ENCODE data around the gene SMIM10.

The SMIM10 gene

GRCh38 chrX:134981910-134982309, 8.9 kb upstream of the SMIM10 start:
- Histone ChIP-seq H3K4me2 (no peak overlapping the region), H3K9me3 (no peaks in the 10 kb centered on the region), H3K4me1 (no peaks in the 10 kb centered on the region), H4K20me1 (no peaks in the 10 kb centered on the region), H3K27me3 (peaks cover 50% of the 10 kb centered on the region), H3K27ac (no peak overlapping the region), H3K9ac (no peak overlapping the region), H3K4me3 (no peak overlapping the region), H3K36me3 (no peaks in the 10 kb centered on the region)
- TF ChIP-seq Cebpa-rat (IDR thresholded peaks at IDR 0.05), result no peak

GRCh38 chrX:134982748-134983147, 8.0 kb upstream of the SMIM10 start:
- Histone ChIP-seq H3K9ac (no peak overlapping the region), H3K4me1 (no peaks in the 10 kb centered on the region), H3K36me3 (no peaks in the 10 kb centered on the region), H4K20me1 (no peaks in the 10 kb centered on the region), H3K4me2 (no peak overlapping the region), H3K27me3 (peaks cover 42% of the 10 kb centered on the region), H3K9me3 (no peaks in the 10 kb centered on the region), H3K4me3 (no peak overlapping the region), H3K27ac (no peak overlapping the region)
- no peak for TF ChIP-seq Cebpa-rat (IDR thresholded peaks at IDR 0.05)

GRCh38 chrX:134985479-134985878, 5.3 kb upstream of the SMIM10 start:
- H3K27ac ChIP-seq, result no peak overlapping the region
- H3K4me1 ChIP-seq, result 0 out of 2 replicates have a peak, but pooled peaks cover 1% of the 10 kb centered on the region
- no peaks in the 10 kb centered on the region for H3K36me3 ChIP-seq
- peaks cover 51% of the 10 kb centered on the region for H3K27me3 ChIP-seq
- no peak overlapping the region for H3K4me3 ChIP-seq
- no peak for TF ChIP-seq Cebpa-rat (IDR thresholded peaks at IDR 0.05)
- H4K20me1 ChIP-seq, result no peaks in the 10 kb centered on the region
- no peaks in the 10 kb centered on the region for H3K9me3 ChIP-seq
- no peak overlapping the region for H3K4me2 ChIP-seq
- no peak overlapping the region for H3K9ac ChIP-seq

GRCh38 chrX:134990475-134990800, 353 bp upstream of the SMIM10 start:
- Histone ChIP-seq H3K27ac (no peak overlapping the region), H3K9me3 (no peaks in the 10 kb centered on the region), H4K20me1 (peaks cover 5% of the 10 kb centered on the region; the same call in 1 of the 2 replicates), H3K4me3 (peak overlapping the region; percentile 62), H3K4me1 (peaks cover 11% of the 10 kb centered on the region; the same call in 1 of the 2 replicates), H3K27me3 (peaks cover 62% of the 10 kb centered on the region), H3K4me2 (peak overlapping the region; percentile 75), H3K9ac (no peak overlapping the region), H3K36me3 (no peaks in the 10 kb centered on the region)
- no peak for TF ChIP-seq Cebpa-rat (IDR thresholded peaks at IDR 0.05)

GRCh38 chrX:134997646-134998045, 6.9 kb downstream of the SMIM10 start:
- no peak for TF ChIP-seq Cebpa-rat (IDR thresholded peaks at IDR 0.05)
- H3K9ac ChIP-seq, result no peak overlapping the region
- no peaks in the 10 kb centered on the region for H3K36me3 ChIP-seq
- H3K27ac ChIP-seq, result no peak overlapping the region
- peaks cover 12% of the 10 kb centered on the region for H3K4me1 ChIP-seq
- peaks cover 9% of the 10 kb centered on the region; the same call in 1 of the 2 replicates for H4K20me1 ChIP-seq
- H3K4me3 ChIP-seq, result no peak overlapping the region
- H3K4me2 ChIP-seq, result no peak overlapping the region; the same call in 1 of the 2 replicates
- peaks cover 77% of the 10 kb centered on the region for H3K27me3 ChIP-seq
- no peaks in the 10 kb centered on the region for H3K9me3 ChIP-seq

- Histone ChIP-seq H3K27me3 (peaks cover 71% of the 10 kb centered on the region), H3K4me2 (peak overlapping the region; percentile 30), H3K36me3 (no peaks in the 10 kb centered on the region), H3K4me1 (peaks cover 12% of the 10 kb centered on the region), H3K9ac (no peak overlapping the region), H3K9me3 (no peaks in the 10 kb centered on the region), H3K27ac (no peak overlapping the region), H3K4me3 (no peak overlapping the region), H4K20me1 (peaks cover 7% of the 10 kb centered on the region; the same call in 1 of the 2 replicates)
- no peak for TF ChIP-seq Cebpa-rat (IDR thresholded peaks at IDR 0.05)
Measured at GRCh38 chrX:134998246-134998645, 7.5 kb downstream of the SMIM10 start.

- H3K9me3 ChIP-seq, result no peaks in the 10 kb centered on the region
- H3K36me3 ChIP-seq, result no peaks in the 10 kb centered on the region
- no peak overlapping the region for H3K27ac ChIP-seq
- no peak overlapping the region for H3K9ac ChIP-seq
- peaks cover 80% of the 10 kb centered on the region for H3K27me3 ChIP-seq
- H4K20me1 ChIP-seq, result peaks cover 7% of the 10 kb centered on the region; the same call in 1 of the 2 replicates
- no peak overlapping the region for H3K4me3 ChIP-seq
- peaks cover 12% of the 10 kb centered on the region for H3K4me1 ChIP-seq
- H3K4me2 ChIP-seq, result no peak overlapping the region
- TF ChIP-seq Cebpa-rat (IDR thresholded peaks at IDR 0.05), result no peak
Measured at GRCh38 chrX:134999469-134999868, 8.7 kb downstream of the SMIM10 start.

- no peak overlapping the region for H3K9ac ChIP-seq
- no peak for TF ChIP-seq Cebpa-rat (IDR thresholded peaks at IDR 0.05)
- H3K27me3 ChIP-seq, result peaks cover 80% of the 10 kb centered on the region
- peaks cover 8% of the 10 kb centered on the region; the same call in 1 of the 2 replicates for H4K20me1 ChIP-seq
- H3K4me2 ChIP-seq, result no peak overlapping the region
- no peak overlapping the region for H3K27ac ChIP-seq
- peaks cover 12% of the 10 kb centered on the region for H3K4me1 ChIP-seq
- H3K36me3 ChIP-seq, result no peaks in the 10 kb centered on the region
- H3K9me3 ChIP-seq, result no peaks in the 10 kb centered on the region
- H3K4me3 ChIP-seq, result no peak overlapping the region
Measured at GRCh38 chrX:135000516-135000915, 9.7 kb downstream of the SMIM10 start.

- peaks cover 80% of the 10 kb centered on the region for H3K27me3 ChIP-seq
- H3K9ac ChIP-seq, result no peak overlapping the region
- no peaks in the 10 kb centered on the region for H3K9me3 ChIP-seq
- no peaks in the 10 kb centered on the region for H3K4me1 ChIP-seq
- H3K36me3 ChIP-seq, result no peaks in the 10 kb centered on the region
- H3K4me2 ChIP-seq, result peak overlapping the region; percentile 61
- peaks cover 16% of the 10 kb centered on the region; the same call in 1 of the 2 replicates for H4K20me1 ChIP-seq
- TF ChIP-seq Cebpa-rat (IDR thresholded peaks at IDR 0.05), result no peak
- no peak overlapping the region for H3K27ac ChIP-seq
- peak overlapping the region; percentile 58 for H3K4me3 ChIP-seq
Measured at GRCh38 chrX:135003876-135004623, 13.3 kb downstream of the SMIM10 start.

GRCh38 chrX:135006187-135006586, 15.4 kb downstream of the SMIM10 start:
- no peaks in the 10 kb centered on the region for H3K36me3 ChIP-seq
- H3K4me1 ChIP-seq, result no peaks in the 10 kb centered on the region
- H3K4me2 ChIP-seq, result no peak overlapping the region
- H3K27ac ChIP-seq, result no peak overlapping the region
- H3K27me3 ChIP-seq, result peaks cover 83% of the 10 kb centered on the region
- H3K9me3 ChIP-seq, result no peaks in the 10 kb centered on the region
- no peak overlapping the region for H3K4me3 ChIP-seq
- no peak for TF ChIP-seq Cebpa-rat (IDR thresholded peaks at IDR 0.05)
- no peak overlapping the region for H3K9ac ChIP-seq
- 0 out of 2 replicates have a peak, but pooled peaks cover 9% of the 10 kb centered on the region for H4K20me1 ChIP-seq
